GM23248 (cell line): ENCODE measurements around the gene FNTB.

Experiments
- EZH2 ChIP-seq: fragments of 200-600 bp; sonication (generic); IDR thresholded peaks from 2 replicates; pipeline ENCODE4 v1.6.1; 2018; ENCODE audit warnings: antibody characterized with exemption, mild to moderate bottlenecking; ENCODE audit not compliant: insufficient read depth, poor library complexity, severe bottlenecking
- EZH2phosphoT487 ChIP-seq: fragments of 200-600 bp; sonication (generic); IDR thresholded peaks from 2 replicates; pipeline ENCODE4 v1.6.1; 2018; ENCODE audit warnings: antibody characterized with exemption, moderate library complexity, mild to moderate bottlenecking, low read depth; ENCODE audit not compliant: insufficient read depth

GRCh38 chr14:65001723-65002122, 15.0 kb downstream of the FNTB start:
- no peak for TF ChIP-seq EZH2phosphoT487
- TF ChIP-seq EZH2 = no peak
